ENCODE data around the gene DOLPP1. TPM values are rescaled to one million over a fixed set of nuclear protein-coding genes. Genes with fewer than 3 reads are reported as not detected.

Gene DOLPP1
- total RNA-seq, 2 donors from 2014 or later = 2.9 to 7.9 TPM

DNA sequence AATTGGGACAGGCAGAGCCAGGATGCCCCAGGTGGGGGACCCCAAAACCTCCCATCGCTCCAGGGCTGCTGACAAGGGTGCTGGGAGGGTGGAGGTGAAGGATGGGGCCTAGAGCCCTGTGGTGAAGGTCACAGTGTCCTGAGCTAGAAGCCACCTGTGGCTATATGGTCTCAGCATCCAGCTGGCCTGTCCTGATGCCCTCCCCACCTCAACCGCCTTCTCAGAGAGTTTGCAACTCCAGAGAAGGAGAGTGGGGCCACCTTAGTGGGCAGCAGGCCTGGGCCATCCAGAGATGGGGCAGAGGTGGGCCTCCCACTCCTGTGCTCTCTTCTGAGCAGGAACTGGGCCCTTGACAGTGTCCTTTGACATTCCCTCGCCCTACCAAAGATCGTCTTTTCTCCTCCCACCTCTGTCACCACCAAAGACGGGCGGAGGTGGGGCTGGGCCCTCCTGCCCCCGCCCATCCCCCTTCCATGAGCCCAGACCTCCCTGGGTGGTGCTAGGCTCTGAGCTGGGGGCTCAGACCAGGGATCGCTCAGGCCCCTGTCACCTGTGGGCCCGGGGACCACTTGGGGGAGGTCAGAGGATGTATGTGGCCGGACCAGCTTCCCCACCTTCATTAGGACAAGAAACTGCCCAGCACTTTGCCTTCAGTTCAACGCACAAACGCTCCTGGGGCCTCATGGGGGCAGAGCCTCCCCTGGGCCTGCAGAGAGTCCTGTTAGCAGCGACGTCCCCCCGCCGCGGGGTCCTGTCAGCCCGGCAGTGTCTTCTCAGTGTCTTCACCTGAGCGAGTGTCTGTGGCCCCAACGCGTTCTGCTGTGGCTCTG is 10.0 kb upstream of the DOLPP1 start:
- no peaks in the 10 kb centered on the region for H3K9me3 ChIP-seq
- ATAC-seq = no peak
- no peaks in the 10 kb centered on the region for H3K4me1 ChIP-seq
- intact Hi-C loops (cut with DNase I) = no loop called here
- 74 to 84% methylated on average over 7 to 18 of the region's 21 CpGs for WGBS, 2 donors
- H3K4me3 ChIP-seq = no peak overlapping the region
- H3K36me3 ChIP-seq (replicated peaks in 1 of 2; ENCODE audit: insufficient read depth in 1 of 2, low read depth in 2 of 2) = no peaks in the 10 kb centered on the region
- H3K27ac ChIP-seq = no peak overlapping the region
- DNase-seq = no peak
- TF ChIP-seq, protein P1, sequence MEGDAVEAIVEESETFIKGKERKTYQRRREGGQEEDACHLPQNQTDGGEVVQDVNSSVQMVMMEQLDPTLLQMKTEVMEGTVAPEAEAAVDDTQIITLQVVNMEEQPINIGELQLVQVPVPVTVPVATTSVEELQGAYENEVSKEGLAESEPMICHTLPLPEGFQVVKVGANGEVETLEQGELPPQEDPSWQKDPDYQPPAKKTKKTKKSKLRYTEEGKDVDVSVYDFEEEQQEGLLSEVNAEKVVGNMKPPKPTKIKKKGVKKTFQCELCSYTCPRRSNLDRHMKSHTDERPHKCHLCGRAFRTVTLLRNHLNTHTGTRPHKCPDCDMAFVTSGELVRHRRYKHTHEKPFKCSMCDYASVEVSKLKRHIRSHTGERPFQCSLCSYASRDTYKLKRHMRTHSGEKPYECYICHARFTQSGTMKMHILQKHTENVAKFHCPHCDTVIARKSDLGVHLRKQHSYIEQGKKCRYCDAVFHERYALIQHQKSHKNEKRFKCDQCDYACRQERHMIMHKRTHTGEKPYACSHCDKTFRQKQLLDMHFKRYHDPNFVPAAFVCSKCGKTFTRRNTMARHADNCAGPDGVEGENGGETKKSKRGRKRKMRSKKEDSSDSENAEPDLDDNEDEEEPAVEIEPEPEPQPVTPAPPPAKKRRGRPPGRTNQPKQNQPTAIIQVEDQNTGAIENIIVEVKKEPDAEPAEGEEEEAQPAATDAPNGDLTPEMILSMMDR (IDR thresholded peaks at IDR 0.05) = no peak
- no peak for TF ChIP-seq POLR2A (IDR thresholded peaks at IDR 0.05)
- H3K27me3 ChIP-seq = no peaks in the 10 kb centered on the region

DNA sequence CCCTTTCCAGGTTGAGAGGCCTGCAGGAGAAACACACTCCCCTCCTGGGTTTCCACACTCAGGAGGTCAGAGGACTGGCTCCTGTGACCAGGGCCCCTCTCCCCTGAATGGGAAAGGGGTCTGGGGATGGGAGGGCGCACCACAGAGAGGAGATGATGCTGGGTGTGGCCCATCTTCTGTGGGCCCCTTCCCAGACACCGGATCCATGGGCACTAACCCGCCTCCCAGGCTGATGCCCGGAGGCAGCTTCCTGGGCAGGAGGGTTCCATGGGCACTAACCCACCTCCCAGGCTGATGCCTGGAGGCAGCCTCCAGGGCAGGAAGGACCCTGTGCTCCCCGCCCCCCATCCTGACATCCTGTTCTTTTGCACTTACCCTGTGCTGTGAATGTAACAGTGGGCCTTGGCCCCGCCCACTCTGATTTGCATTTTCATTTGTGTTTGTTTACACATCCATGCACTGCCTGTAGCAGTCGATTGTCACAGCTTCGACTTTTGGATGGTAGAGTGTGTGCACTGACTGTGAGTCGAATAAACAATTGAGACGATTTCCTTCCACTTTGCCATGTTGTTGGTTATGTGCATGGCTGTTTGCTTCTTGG is 9.3 kb upstream of the DOLPP1 start:
- H3K36me3 ChIP-seq (replicated peaks in 1 of 2; ENCODE audit: insufficient read depth in 1 of 2, low read depth in 2 of 2) = no peaks in the 10 kb centered on the region
- TF ChIP-seq, protein P1 (IDR thresholded peaks at IDR 0.05) = no peak
- no peak for TF ChIP-seq POLR2A (IDR thresholded peaks at IDR 0.05)
- H3K27me3 ChIP-seq = no peaks in the 10 kb centered on the region
- no peaks in the 10 kb centered on the region for H3K9me3 ChIP-seq
- no peaks in the 10 kb centered on the region for H3K4me1 ChIP-seq
- no peak overlapping the region for H3K27ac ChIP-seq
- no peak overlapping the region for H3K4me3 ChIP-seq
- 68 to 75% methylated on average over 8 to 10 of the region's 10 CpGs for WGBS, 2 donors
- intact Hi-C loops (cut with DNase I) = no loop called here
- ATAC-seq (no peak), DNase-seq (no peak)

DNA sequence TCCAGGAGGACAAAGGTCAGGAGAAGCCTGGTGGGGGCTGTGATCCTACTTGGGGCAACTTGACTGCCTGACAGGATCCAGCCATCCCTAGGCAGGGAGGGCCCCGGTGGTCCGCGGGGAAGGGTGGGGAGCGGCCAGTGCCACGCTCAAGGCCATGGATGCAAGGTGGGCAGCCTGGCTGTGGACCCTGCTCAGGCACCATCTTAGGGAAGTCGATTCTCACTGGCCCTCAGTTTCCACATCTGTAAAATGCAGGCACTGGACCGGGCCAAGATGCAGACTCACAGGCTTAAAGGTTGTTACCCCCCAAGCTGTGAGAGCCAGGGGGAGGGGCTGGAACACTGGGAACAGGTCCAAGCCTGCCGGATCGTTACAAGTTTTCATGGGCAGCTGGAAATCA is 8.7 kb upstream of the DOLPP1 start:
- no peak overlapping the region for H3K27ac ChIP-seq
- no peak overlapping the region for H3K4me3 ChIP-seq
- H3K4me1 ChIP-seq = no peaks in the 10 kb centered on the region
- no peaks in the 10 kb centered on the region for H3K9me3 ChIP-seq
- WGBS, 2 donors = 28 to 54% methylated on average over 3 to 9 of the region's 9 CpGs
- no peaks in the 10 kb centered on the region for H3K36me3 ChIP-seq (replicated peaks in 1 of 2; ENCODE audit: insufficient read depth in 1 of 2, low read depth in 2 of 2)
- ATAC-seq = no peak
- no peaks in the 10 kb centered on the region for H3K27me3 ChIP-seq
- TF ChIP-seq POLR2A (IDR thresholded peaks at IDR 0.05) = no peak
- no peak for DNase-seq
- intact Hi-C loops (cut with DNase I) = no loop called here

DNA sequence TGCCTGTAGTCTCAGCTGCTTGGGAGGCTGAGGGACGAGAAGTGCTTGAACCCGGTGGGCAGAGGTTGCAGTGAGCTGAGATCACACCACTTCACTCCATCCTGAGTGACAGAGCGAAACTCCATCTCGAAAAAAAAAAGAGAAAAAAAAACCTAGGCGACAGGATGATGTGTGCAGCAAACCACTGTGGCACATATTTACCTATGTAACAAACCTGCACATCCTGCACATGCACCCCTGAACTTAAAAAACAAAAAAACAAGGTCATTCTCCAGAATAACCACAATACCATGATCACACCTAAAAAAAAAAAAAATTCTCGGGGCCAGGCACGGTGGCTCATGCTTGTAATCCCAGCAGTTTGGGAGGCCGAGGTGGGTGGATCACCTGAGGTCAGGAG is 7.5 kb upstream of the DOLPP1 start:
- no peaks in the 10 kb centered on the region for H3K9me3 ChIP-seq
- no peak for TF ChIP-seq POLR2A (IDR thresholded peaks at IDR 0.05)
- TF ChIP-seq, protein P1 (IDR thresholded peaks at IDR 0.05) = no peak
- intact Hi-C loops (cut with DNase I) = no loop called here
- DNase-seq = no peak
- no peaks in the 10 kb centered on the region for H3K4me1 ChIP-seq
- 80 to 81% methylated on average over 8 of the region's 8 CpGs for WGBS, 2 donors
- no peak for ATAC-seq
- H3K4me3 ChIP-seq = no peak overlapping the region
- H3K36me3 ChIP-seq (replicated peaks in 1 of 2; ENCODE audit: insufficient read depth in 1 of 2, low read depth in 2 of 2) = no peaks in the 10 kb centered on the region
- no peak overlapping the region for H3K27ac ChIP-seq
- no peaks in the 10 kb centered on the region for H3K27me3 ChIP-seq

DNA sequence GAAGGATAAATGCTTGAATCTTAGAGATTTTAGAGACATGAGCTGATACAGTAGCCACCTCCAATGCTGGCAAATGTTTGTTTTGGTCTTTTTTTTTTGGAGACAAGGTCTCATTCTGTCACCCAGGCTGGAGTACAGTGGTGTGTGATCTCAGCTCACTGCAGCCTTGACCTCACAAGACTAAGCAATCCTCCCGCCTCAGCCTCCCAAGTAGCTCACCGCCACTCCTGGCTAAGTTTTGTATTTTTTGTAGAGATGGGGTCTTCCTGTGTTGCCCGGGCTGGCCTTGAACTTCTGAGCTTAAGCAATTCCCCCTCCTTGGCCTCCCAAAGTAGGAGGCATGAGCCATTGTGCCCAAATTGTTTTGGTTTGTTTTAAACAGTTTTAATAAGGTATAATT is 6.8 kb upstream of the DOLPP1 start:
- intact Hi-C loops (cut with DNase I) = no loop called here

More for the DNA sequence above, 6.8 kb upstream of the DOLPP1 start:
- TF ChIP-seq, protein P1 (IDR thresholded peaks at IDR 0.05) = no peak
- no peak for TF ChIP-seq POLR2A (IDR thresholded peaks at IDR 0.05)
- H3K27me3 ChIP-seq = no peaks in the 10 kb centered on the region
- no peak overlapping the region for H3K27ac ChIP-seq
- no peak overlapping the region for H3K4me3 ChIP-seq
- WGBS, 2 donors = 76 to 82% methylated on average over 3 of the region's 3 CpGs
- H3K4me1 ChIP-seq = no peaks in the 10 kb centered on the region
- ATAC-seq (no peak), DNase-seq (no peak)
- no peaks in the 10 kb centered on the region for H3K36me3 ChIP-seq (replicated peaks in 1 of 2; ENCODE audit: insufficient read depth in 1 of 2, low read depth in 2 of 2)
- no peaks in the 10 kb centered on the region for H3K9me3 ChIP-seq
